Thyroid gland (tissue), 4 donors: ENCODE data around the gene SNRPA1.

ENCODE experiments used
- POLR2A ChIP-seq, 2 donors: fragments of 450-650 bp; IDR thresholded peaks; one replicate each; pipeline ENCODE4 v1.6.1; 2017; ENCODE audit warnings: antibody characterized with exemption in 2 of 2, mild to moderate bottlenecking in 2 of 2, moderate library complexity in 1 of 2
- TF ChIP-seq, protein P1 (sequence below), 6 experiments: fragments of 200-600 bp in 3 of 6; fragments of 450-650 bp in 3 of 6; sonication (generic) in 3 of 6; IDR thresholded peaks; one replicate each; pipeline ENCODE4 v1.5.1; 2016 to 2019; ENCODE audit warnings: antibody characterized with exemption in 6 of 6, mild to moderate bottlenecking in 2 of 6, inconsistent platforms in 1 of 6, moderate library complexity in 1 of 6

GRCh38 chr15:101322016-101322695 is 27.1 kb upstream of the SNRPA1 start:
- TF ChIP-seq, protein P1, sequence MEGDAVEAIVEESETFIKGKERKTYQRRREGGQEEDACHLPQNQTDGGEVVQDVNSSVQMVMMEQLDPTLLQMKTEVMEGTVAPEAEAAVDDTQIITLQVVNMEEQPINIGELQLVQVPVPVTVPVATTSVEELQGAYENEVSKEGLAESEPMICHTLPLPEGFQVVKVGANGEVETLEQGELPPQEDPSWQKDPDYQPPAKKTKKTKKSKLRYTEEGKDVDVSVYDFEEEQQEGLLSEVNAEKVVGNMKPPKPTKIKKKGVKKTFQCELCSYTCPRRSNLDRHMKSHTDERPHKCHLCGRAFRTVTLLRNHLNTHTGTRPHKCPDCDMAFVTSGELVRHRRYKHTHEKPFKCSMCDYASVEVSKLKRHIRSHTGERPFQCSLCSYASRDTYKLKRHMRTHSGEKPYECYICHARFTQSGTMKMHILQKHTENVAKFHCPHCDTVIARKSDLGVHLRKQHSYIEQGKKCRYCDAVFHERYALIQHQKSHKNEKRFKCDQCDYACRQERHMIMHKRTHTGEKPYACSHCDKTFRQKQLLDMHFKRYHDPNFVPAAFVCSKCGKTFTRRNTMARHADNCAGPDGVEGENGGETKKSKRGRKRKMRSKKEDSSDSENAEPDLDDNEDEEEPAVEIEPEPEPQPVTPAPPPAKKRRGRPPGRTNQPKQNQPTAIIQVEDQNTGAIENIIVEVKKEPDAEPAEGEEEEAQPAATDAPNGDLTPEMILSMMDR (IDR thresholded peaks at IDR 0.05), result no peak
- no peak for TF ChIP-seq POLR2A (IDR thresholded peaks at IDR 0.05)
